Activated CD8-positive, alpha-beta memory T cell treated with anti-CD3 and anti-CD28 coated beads, Interleukin-2, amount 50 U/mL, for 24 hours (primary cell): Measurements from ENCODE around the gene COPRS.

Source experiments
- DNase-seq: peaks from one replicate; pipeline ENCODE4 v3.0.0-alpha.2; 2020; ENCODE audit errors: extremely low read depth

Gene COPRS, protein sequence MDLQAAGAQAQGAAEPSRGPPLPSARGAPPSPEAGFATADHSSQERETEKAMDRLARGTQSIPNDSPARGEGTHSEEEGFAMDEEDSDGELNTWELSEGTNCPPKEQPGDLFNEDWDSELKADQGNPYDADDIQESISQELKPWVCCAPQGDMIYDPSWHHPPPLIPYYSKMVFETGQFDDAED

DNA sequence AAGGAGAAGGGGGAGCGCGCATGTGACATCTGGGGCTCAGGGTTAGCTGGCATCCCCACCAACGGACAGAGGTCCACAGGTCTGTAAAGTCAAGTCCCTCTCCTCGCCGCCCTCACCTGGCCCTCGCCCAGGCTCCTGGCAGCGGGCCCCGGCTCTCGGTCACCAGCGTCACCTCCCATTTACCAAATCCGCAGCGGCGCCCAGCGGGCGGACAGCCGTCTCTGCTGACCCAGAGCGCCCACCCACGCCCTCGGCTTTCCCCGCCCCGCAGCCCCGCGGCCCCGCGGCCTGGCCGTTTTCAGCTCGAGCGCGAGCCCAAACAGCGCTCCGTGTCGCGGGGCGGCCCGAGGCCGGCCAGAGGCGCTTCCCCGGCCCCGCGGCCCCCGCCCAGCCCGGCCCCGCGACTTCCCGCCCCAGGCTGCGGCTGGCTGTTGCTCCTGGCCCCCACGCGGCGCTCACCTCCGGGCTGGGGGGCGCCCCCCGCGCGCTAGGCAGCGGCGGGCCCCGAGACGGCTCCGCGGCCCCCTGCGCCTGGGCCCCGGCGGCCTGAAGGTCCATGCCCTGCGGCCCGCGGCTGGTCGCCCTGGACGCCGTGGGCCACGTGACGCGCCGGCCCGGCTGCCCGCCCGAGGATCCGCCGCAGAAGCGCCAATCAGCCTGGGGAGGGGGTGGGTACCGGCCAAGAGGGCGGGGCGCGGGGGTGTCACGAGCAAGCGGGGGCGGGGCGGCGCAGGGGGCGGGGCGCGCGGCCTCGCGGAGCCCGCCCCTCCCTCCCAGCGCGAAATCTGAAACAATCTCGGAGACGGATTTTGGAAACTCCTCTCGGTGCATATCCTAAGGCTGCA is at the start of gene COPRS:
COPRS (minus strand) TSS at position 603 of the 845 bp plus-strand sequence; CDS start at position 558, 45 bp downstream.
- DNase-seq: peak; percentile 34

DNA sequence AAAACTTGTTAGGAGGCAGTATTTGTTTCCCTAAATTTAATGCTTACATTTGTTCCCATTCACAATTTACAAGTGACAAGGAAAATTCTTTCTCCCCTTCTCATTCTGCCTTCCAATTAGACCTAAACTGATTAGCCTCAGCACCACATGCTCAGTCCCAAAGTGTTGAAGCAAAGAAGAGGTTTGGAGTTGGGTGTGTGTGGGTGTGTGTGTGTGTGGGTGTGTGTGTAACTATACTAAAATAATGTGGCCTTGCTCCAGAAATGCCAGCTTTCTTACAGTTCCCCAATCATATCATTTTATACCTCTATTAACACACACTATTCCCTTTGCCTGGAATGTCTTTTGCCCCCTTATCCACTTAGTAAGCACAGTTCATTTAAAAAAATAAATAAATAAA is 49.3 kb upstream of the COPRS start:
- DNase-seq: no peak

- no peak for DNase-seq
Measured at GRCh38 chr17:31907342-31907962, 48.4 kb upstream of the COPRS start.

DNA sequence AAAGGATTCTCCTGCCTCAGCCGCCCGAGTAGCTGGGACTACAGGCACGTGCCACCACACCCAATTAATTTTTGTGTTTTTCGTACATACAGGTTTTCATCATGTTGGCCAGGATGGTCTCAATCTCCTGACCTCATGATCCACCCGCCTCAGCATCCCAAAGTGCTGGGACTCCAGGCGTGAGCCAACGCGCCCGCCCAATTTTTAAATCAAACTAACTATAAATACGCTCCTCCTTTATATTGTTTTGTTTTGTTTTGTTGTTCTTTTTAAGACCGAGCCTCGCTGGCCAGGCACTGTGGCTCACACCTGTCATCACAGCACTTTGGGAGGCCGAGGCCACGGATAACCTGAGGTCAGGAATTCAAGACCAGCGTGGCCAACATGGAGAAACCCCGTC is 44.4 kb upstream of the COPRS start:
- DNase-seq: no peak

- DNase-seq: no peak
Measured at GRCh38 chr17:31902693-31903092, 43.6 kb upstream of the COPRS start.

DNA sequence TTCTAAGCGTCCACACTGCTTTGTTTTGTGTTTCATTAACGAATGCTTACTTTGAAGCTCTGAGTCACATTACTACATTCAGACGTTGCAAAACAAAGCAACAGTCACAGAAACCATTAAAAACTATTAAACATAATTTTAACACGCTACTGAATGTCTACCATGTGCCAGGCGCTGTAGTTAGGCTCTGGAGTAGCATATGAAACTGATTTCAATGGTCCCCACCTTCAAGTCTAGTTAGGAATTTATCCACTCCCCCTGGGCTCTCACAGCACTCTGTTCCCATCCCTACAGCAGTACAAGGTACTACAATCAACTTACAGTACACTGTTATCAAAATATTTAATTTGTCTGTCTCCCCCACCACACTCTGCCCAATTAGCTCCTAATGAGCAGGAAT is 41.8 kb upstream of the COPRS start:
- DNase-seq: no peak

GRCh38 chr17:31888124-31888523 is 29.1 kb upstream of the COPRS start:
- DNase-seq: no peak

GRCh38 chr17:31882571-31882970 is 23.5 kb upstream of the COPRS start:
- no peak for DNase-seq

DNA sequence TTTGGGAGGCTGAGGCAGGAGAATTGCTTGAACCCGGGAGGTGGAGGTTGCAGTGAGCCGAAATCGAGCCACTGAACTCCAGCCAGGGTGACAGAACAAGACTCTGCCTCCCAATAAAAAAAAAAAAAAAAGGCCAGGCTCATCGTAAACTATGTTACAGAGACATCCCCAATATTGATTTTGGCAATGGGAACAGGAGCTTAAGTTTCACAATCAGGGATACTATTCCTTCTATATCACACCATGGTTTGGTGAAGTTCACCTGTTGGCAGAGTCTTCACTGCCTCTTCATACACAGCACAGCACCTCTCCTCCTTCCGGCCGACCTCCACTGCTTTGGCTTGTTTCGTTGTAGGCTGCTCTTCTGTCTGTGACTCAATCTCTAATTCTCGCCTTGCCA is 21.3 kb upstream of the COPRS start:
- no peak for DNase-seq

DNA sequence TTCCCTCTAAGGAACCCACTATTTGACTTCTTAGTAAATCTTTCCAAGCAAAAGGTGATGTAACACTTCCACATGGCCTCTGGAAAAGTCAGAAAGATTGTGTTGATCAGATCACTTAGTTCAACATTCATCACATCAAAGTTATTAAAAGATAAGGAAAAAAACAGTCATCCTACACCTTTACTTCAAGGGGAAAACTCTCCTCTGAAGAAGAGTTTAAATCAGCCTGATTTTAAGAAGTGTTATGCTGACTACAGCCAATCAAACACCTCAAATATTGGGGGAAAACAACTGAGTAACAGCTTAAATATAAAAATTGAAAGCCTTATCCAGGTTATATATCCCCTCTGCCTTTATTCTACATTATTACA is 19.6 kb upstream of the COPRS start:
- no peak for DNase-seq

DNA sequence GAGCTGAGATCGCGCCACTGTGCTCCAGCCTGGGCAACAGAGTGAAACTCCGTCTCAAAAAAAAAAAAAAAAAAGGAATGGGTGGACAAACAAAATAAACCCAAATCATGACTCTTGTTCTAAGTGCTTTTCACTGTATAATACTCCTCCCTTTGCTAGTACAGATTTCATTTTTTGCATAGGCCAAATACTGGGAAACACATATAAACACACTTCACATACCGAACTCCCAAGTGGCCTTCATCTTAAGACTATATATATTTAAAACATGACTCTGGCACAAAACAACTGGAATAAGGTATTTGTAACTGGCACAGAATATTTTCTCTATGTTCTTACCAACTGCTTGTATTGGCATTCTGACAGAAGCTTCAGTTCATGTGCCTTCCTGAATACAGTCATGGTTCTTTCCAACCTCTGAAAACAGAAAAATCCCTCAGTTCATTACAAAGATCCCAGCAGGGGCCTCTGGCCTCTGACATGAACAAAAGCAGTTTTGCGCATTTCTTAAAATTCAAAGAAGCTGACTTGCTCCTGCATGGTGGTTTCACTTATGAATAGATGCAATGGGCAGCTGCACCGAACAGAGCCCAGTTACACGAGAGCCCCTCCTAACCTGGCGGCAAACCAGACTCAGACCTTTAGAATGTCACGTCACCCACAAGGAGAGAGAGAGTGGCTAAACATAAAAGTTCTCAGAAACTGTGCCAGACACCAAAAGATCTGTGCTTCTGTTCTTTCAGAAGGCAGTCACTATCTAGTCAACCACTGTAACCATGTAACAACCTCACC is 19.1 kb upstream of the COPRS start:
- no peak for DNase-seq

- no peak for DNase-seq
Measured at GRCh38 chr17:31877341-31877740, 18.3 kb upstream of the COPRS start.

GRCh38 chr17:31875081-31875480 is 16.0 kb upstream of the COPRS start:
- DNase-seq: no peak

GRCh38 chr17:31869797-31870568 is 10.9 kb upstream of the COPRS start:
- DNase-seq: no peak

GRCh38 chr17:31869031-31869430 is 10.0 kb upstream of the COPRS start:
- no peak for DNase-seq

DNA sequence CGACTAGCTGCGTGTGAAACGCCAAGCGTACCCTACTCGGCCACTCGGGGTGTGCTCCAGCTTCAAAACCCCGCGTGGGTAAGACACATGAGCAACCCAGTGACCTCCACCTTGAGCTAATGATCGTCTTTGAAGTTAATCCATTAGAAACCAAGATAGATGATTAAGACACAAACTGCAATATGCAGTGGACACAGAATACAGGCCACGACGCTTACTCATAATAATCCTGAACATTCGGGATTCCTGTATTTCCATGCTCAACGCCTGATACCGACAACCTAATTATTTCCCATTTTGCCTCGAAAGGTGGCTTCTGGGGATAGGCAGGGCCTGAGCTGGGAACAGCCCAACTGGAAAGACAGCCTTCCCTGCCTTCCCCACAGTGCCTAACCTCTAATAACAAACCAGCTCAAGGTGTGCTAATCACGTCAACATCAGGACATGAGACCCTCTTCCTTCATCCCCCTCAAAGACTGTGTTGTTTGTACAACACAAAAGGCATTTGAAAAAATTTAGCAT is 504 bp upstream of the COPRS start:
- no peak for DNase-seq

GRCh38 chr17:31857920-31858641 is 963 bp downstream of the COPRS start:
- no peak for DNase-seq

GRCh38 chr17:31856750-31857149 is 2.3 kb downstream of the COPRS start:
- no peak for DNase-seq

DNA sequence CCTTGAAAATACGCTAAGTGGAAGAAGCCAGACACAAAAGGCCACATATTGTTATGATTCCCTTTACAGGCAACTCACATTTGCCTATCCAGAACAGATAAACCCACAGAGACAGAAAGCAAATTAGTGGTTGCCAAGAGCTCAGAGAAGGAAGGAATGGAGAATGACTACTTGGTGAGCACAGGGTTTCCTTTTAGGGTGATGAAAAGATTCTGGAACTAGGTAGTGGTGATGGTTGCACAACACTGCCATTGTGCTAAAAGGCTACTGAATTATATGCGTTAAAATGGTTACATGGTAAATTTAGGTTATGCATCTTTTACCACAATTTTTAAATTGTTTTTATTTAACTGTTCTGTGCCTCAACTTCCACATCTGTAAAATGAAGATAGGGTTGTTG is 4.4 kb downstream of the COPRS start:
- DNase-seq: no peak

GRCh38 chr17:31853911-31854470 is 5.1 kb downstream of the COPRS start:
- no peak for DNase-seq
